Forelimb muscle (tissue), 1 donor: ENCODE measurements around the gene SREBF1. TPM values are rescaled to one million over a fixed set of nuclear protein-coding genes. Genes with fewer than 3 reads are reported as not detected.

Experiments
- DNase-seq: peaks from one replicate; pipeline ENCODE4 v3.0.0-alpha.2; 2013; ENCODE audit warnings: low read depth
- polyA plus RNA-seq: library from polyadenylated mRNA; unstranded; fragments of 120-200 nt; gene quantifications from one replicate; pipeline ENCODE4 v1.2.1, GENCODE V29; 2013; ENCODE audit not compliant: insufficient read length

The SREBF1 gene
- polyA plus RNA-seq, 1 donor: 33.2 TPM

- DNase-seq: no peak
Observed at GRCh38 chr17:17841601-17842025, 4.8 kb upstream of the SREBF1 start.

- no peak for DNase-seq
Observed at GRCh38 chr17:17840751-17841591, 4.2 kb upstream of the SREBF1 start.

- DNase-seq: no peak
Observed at GRCh38 chr17:17839791-17840707, 3.3 kb upstream of the SREBF1 start.

GRCh38 chr17:17837966-17838962, 1.5 kb upstream of the SREBF1 start:
- no peak for DNase-seq

- DNase-seq: peak; percentile 79
Observed at GRCh38 chr17:17837380-17837821, 615 bp upstream of the SREBF1 start.

GRCh38 chr17:17836250-17836817, 452 bp downstream of the SREBF1 start:
- DNase-seq: peak; percentile 94

GRCh38 chr17:17835415-17836249, 1.2 kb downstream of the SREBF1 start:
- no peak for DNase-seq

- no peak for DNase-seq
Observed at GRCh38 chr17:17834974-17835373, 1.8 kb downstream of the SREBF1 start.

- no peak for DNase-seq
Observed at GRCh38 chr17:17833658-17834357, 3.0 kb downstream of the SREBF1 start.

- no peak for DNase-seq
Observed at GRCh38 chr17:17832032-17832363, 4.8 kb downstream of the SREBF1 start.

- DNase-seq: no peak
Observed at GRCh38 chr17:17831208-17832031, 5.4 kb downstream of the SREBF1 start.

- no peak for DNase-seq
Observed at GRCh38 chr17:17830740-17831207, 6.0 kb downstream of the SREBF1 start.

- DNase-seq: no peak
Observed at GRCh38 chr17:17830269-17830567, 6.6 kb downstream of the SREBF1 start.

GRCh38 chr17:17827826-17828621, 8.8 kb downstream of the SREBF1 start:
- no peak for DNase-seq

GRCh38 chr17:17826942-17827785, 9.6 kb downstream of the SREBF1 start:
- DNase-seq: no peak

- DNase-seq: no peak
Observed at GRCh38 chr17:17826342-17826713, 10.5 kb downstream of the SREBF1 start.
